Activated CD4-positive, alpha-beta memory T cell treated with anti-CD3 and anti-CD28 coated beads, Interleukin-2, amount 10 ng/mL, durations not matched to agents 7 days and 5 days (primary cell): ENCODE data around the gene GJB4. TPM values are rescaled to one million over a fixed set of nuclear protein-coding genes. Genes with fewer than 3 reads are reported as not detected.

Source experiments
- CTCF ChIA-PET: fragments of 350-600 bp; sonication (Branson Sonifier 250); formaldehyde crosslinking; loops from one replicate; lab custom pipeline; 2021; ENCODE audit warnings: antibody characterized with exemption, inconsistent platforms; lab: Charles Lee
- POLR2A ChIA-PET: fragments of 350-600 bp; sonication (Branson Sonifier 250); formaldehyde crosslinking; loops from one replicate; lab custom pipeline; 2021; ENCODE audit warnings: antibody characterized with exemption; lab: Charles Lee
- DNase-seq: peaks from one replicate; pipeline ENCODE4 v3.0.0-alpha.2; 2020
- H3K27ac Mint-ChIP-seq: one replicate; pipeline ENCODE4 v1.8.0; 2021; ENCODE audit warnings: mild to moderate bottlenecking, mixed read lengths
- H3K27me3 Mint-ChIP-seq: one replicate; pipeline ENCODE4 v1.8.0; 2021; ENCODE audit warnings: mixed read lengths
- H3K36me3 Mint-ChIP-seq: one replicate; pipeline ENCODE4 v1.8.0; 2021; ENCODE audit warnings: low read depth, mixed read lengths
- H3K4me1 Mint-ChIP-seq: one replicate; pipeline ENCODE4 v1.8.0; 2021; ENCODE audit warnings: mixed read lengths
- H3K4me3 Mint-ChIP-seq: one replicate; pipeline ENCODE4 v1.8.0; 2021; ENCODE audit warnings: mild to moderate bottlenecking, mixed read lengths
- H3K9me3 Mint-ChIP-seq: one replicate; pipeline ENCODE4 v1.8.0; 2021; ENCODE audit warnings: mixed read lengths
- total RNA-seq, 2 experiments: library from RNA; stranded (reverse); gene quantifications; one replicate each; pipeline ENCODE4 v1.2.3, GENCODE V29; 2021

Gene GJB4
- total RNA-seq, 2 experiments from 2014 or later: not detected

DNA sequence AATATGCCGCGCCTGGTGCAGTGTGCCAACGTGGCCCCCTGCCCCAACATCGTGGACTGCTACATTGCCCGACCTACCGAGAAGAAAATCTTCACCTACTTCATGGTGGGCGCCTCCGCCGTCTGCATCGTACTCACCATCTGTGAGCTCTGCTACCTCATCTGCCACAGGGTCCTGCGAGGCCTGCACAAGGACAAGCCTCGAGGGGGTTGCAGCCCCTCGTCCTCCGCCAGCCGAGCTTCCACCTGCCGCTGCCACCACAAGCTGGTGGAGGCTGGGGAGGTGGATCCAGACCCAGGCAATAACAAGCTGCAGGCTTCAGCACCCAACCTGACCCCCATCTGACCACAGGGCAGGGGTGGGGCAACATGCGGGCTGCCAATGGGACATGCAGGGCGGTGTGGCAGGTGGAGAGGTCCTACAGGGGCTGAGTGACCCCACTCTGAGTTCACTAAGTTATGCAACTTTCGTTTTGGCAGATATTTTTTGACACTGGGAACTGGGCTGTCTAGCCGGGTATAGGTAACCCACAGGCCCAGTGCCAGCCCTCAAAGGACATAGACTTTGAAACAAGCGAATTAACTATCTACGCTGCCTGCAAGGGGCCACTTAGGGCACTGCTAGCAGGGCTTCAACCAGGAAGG, 25.8 kb downstream of the GJB4 start:
- ChIA-PET CTCF (no interaction called here), POLR2A (no interaction called here)
- DNase-seq: no peak
- Mint-ChIP-seq H3K27me3 (peaks cover 55% of the 10 kb centered on the region), H3K27ac (no peak overlapping the region), H3K4me1 (peaks cover 3% of the 10 kb centered on the region), H3K9me3 (no peaks in the 10 kb centered on the region), H3K4me3 (no peak overlapping the region), H3K36me3 (no peaks in the 10 kb centered on the region)

DNA sequence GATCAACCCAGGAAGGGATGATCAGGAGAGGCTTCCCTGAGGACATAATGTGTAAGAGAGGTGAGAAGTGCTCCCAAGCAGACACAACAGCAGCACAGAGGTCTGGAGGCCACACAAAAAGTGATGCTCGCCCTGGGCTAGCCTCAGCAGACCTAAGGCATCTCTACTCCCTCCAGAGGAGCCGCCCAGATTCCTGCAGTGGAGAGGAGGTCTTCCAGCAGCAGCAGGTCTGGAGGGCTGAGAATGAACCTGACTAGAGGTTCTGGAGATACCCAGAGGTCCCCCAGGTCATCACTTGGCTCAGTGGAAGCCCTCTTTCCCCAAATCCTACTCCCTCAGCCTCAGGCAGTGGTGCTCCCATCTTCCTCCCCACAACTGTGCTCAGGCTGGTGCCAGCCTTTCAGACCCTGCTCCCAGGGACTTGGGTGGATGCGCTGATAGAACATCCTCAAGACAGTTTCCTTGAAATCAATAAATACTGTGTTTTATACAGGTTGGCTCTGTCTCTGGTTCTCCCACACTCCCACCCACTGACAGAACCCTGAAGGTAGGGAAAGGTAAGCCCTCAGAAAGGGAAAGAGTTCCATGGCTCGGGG, 26.4 kb downstream of the GJB4 start:
- Mint-ChIP-seq H3K4me1 (peaks cover 3% of the 10 kb centered on the region), H3K27ac (no peak overlapping the region), H3K36me3 (no peaks in the 10 kb centered on the region), H3K4me3 (no peak overlapping the region), H3K27me3 (peaks cover 55% of the 10 kb centered on the region), H3K9me3 (no peaks in the 10 kb centered on the region)
- no peak for DNase-seq
- ChIA-PET POLR2A (no interaction called here), CTCF (interaction anchor here (0.7 to 1.3 kb wide), 10 partner anchors 10 to 231 kb away, joined by 3 to 13 read pairs (median 4); partner anchors contain the start of gene SMIM12)

DNA sequence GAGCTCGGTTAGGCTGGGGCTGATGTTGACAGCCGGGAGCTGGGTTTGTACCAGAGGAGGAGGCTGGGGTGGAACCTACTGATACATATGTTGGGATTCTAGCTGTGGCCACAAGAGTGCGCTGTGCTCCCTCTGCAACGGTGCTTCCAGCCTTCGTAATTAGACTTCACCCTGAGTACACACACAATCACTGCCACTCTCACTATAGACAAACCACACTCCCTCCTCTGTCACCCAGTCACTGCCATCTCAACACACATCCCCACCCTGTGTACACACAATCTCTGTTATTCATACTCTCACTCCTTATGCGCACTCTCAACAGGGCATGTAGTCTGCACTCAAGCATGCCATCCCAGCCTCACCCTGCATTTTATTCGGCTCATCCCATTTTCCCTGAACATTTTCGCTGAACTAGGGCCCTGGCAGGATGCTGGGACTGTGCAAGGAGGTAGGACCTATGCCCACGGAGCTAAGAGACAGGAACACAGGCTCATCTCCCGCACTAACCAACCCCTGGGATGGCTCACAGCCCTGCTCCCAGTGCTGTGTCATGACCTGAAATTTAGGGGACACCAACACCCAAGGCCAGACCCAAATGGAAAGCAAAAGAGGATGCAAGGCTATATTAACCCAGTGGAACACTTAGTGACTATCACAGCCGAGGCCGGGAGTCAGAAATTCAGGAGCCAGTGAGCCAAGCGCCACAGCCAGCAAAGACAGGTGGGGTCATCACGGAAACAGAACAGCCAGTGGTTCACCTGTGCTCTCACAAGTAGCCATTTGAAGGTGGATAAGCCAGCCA, 27.2 kb downstream of the GJB4 start:
- peaks cover 59% of the 10 kb centered on the region for H3K27me3 Mint-ChIP-seq
- POLR2A ChIA-PET: no interaction called here
- no peaks in the 10 kb centered on the region for H3K36me3 Mint-ChIP-seq
- no peak overlapping the region for H3K4me3 Mint-ChIP-seq
- CTCF ChIA-PET: interaction anchor here (0.7 to 1.6 kb wide), 11 partner anchors 11 to 231 kb away, joined by 3 to 13 read pairs (median 4); partner anchors contain the start of gene SMIM12
- DNase-seq: peak; percentile 71
- H3K27ac Mint-ChIP-seq: no peak overlapping the region
- H3K4me1 Mint-ChIP-seq: peaks cover 3% of the 10 kb centered on the region
- no peaks in the 10 kb centered on the region for H3K9me3 Mint-ChIP-seq

- Mint-ChIP-seq H3K4me3 (no peak overlapping the region), H3K9me3 (no peaks in the 10 kb centered on the region), H3K27me3 (peaks cover 58% of the 10 kb centered on the region), H3K4me1 (peaks cover 3% of the 10 kb centered on the region), H3K27ac (no peak overlapping the region), H3K36me3 (no peaks in the 10 kb centered on the region)
- ChIA-PET CTCF (interaction anchor here (1.6 kb wide), 2 partner anchors 8 to 58 kb away, joined by 3 to 5 read pairs; no protein-coding TSS in a partner anchor), POLR2A (interaction anchor here (1.0 kb wide), 1 partner anchor 65 kb away, joined by 3 read pairs; no protein-coding TSS in a partner anchor)
- no peak for DNase-seq
Measured at GRCh38 chr1:34787461-34788420, 28.2 kb downstream of the GJB4 start.

GRCh38 chr1:34790985-34791384, 31.4 kb downstream of the GJB4 start:
- Mint-ChIP-seq H3K4me1 (no peaks in the 10 kb centered on the region), H3K9me3 (no peaks in the 10 kb centered on the region), H3K36me3 (no peaks in the 10 kb centered on the region), H3K27me3 (peaks cover 72% of the 10 kb centered on the region), H3K4me3 (no peak overlapping the region), H3K27ac (no peak overlapping the region)
- no peak for DNase-seq
- ChIA-PET POLR2A (no interaction called here), CTCF (interaction anchor here (0.6 kb wide), 1 partner anchor 855 kb away, joined by 3 read pairs; no protein-coding TSS in a partner anchor)

- peaks cover 72% of the 10 kb centered on the region for H3K27me3 Mint-ChIP-seq
- POLR2A ChIA-PET: no interaction called here
Measured at GRCh38 chr1:34792424-34792823, 32.9 kb downstream of the GJB4 start.

GRCh38 chr1:34792868-34793727, 33.6 kb downstream of the GJB4 start, which contains the start of gene GJA4:
Gene GJA4 (plus strand): TSS chr1:34792999. CDS start chr1:34794214, 1,215 bp downstream.
- DNase-seq: no peak
- POLR2A ChIA-PET: no interaction called here
- peaks cover 69% of the 10 kb centered on the region for H3K27me3 Mint-ChIP-seq
- CTCF ChIA-PET: no interaction called here
- no peaks in the 10 kb centered on the region for H3K36me3 Mint-ChIP-seq
- peaks cover 6% of the 10 kb centered on the region for H3K4me1 Mint-ChIP-seq
- no peak within 1 kb of the TSS for H3K27ac Mint-ChIP-seq
- no peaks in the 10 kb centered on the region for H3K9me3 Mint-ChIP-seq
- no peak within 1 kb of the TSS for H3K4me3 Mint-ChIP-seq

More at GRCh38 chr1:34792424-34792823, 32.9 kb downstream of the GJB4 start:
- Mint-ChIP-seq H3K4me1 (peaks cover 6% of the 10 kb centered on the region), H3K36me3 (no peaks in the 10 kb centered on the region), H3K9me3 (no peaks in the 10 kb centered on the region), H3K27ac (no peak overlapping the region), H3K4me3 (no peak overlapping the region)
- no peak for DNase-seq
- CTCF ChIA-PET: no interaction called here

DNA sequence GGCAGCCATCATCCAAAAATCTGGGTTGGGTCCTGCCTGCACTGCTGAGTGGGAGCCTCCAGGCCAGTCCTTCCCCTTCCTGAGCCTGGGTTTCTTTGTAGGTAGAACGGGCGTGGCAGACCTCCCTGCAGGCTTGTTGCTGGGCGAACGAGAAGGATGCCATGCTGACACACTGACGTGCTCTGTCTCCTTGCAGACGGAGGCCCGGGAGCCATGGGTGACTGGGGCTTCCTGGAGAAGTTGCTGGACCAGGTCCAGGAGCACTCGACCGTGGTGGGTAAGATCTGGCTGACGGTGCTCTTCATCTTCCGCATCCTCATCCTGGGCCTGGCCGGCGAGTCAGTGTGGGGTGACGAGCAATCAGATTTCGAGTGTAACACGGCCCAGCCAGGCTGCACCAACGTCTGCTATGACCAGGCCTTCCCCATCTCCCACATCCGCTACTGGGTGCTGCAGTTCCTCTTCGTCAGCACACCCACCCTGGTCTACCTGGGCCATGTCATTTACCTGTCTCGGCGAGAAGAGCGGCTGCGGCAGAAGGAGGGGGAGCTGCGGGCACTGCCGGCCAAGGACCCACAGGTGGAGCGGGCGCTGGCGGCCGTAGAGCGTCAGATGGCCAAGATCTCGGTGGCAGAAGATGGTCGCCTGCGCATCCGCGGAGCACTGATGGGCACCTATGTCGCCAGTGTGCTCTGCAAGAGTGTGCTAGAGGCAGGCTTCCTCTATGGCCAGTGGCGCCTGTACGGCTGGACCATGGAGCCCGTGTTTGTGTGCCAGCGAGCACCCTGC, 34.7 kb downstream of the GJB4 start:
- peaks cover 6% of the 10 kb centered on the region for H3K4me1 Mint-ChIP-seq
- ChIA-PET POLR2A (no interaction called here), CTCF (no interaction called here)
- H3K27ac Mint-ChIP-seq: no peak overlapping the region
- no peak for DNase-seq
- H3K36me3 Mint-ChIP-seq: no peaks in the 10 kb centered on the region
- H3K27me3 Mint-ChIP-seq: peaks cover 71% of the 10 kb centered on the region
- H3K4me3 Mint-ChIP-seq: no peak overlapping the region
- H3K9me3 Mint-ChIP-seq: no peaks in the 10 kb centered on the region

DNA sequence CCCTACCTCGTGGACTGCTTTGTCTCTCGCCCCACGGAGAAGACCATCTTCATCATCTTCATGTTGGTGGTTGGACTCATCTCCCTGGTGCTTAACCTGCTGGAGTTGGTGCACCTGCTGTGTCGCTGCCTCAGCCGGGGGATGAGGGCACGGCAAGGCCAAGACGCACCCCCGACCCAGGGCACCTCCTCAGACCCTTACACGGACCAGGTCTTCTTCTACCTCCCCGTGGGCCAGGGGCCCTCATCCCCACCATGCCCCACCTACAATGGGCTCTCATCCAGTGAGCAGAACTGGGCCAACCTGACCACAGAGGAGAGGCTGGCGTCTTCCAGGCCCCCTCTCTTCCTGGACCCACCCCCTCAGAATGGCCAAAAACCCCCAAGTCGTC, 35.2 kb downstream of the GJB4 start:
- POLR2A ChIA-PET: no interaction called here

DNA sequence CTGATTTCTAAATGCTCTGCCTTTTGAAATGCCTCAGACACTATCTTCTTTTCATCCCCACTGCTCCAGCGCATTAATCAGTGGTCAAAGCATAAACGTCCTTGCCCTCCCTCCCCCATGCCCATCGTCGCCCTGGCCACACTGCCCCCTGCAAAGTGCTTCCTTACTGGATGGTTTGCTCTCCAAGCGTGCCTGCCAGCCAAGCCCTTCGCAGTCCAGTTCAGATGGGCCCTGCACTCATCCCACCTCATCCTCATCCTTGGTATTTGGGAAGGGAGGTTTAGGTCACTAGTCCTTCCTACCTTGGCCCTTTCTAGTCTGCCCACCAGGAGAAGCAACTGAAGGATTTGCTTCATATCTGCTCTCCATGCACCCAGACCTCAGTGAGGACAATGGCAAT, 36.4 kb downstream of the GJB4 start:
- H3K4me1 Mint-ChIP-seq: peaks cover 8% of the 10 kb centered on the region
- no peak for DNase-seq
- H3K27ac Mint-ChIP-seq: no peak overlapping the region
- H3K36me3 Mint-ChIP-seq: no peaks in the 10 kb centered on the region
- no peak overlapping the region for H3K4me3 Mint-ChIP-seq
- ChIA-PET CTCF (no interaction called here), POLR2A (no interaction called here)
- no peaks in the 10 kb centered on the region for H3K9me3 Mint-ChIP-seq
- peaks cover 61% of the 10 kb centered on the region for H3K27me3 Mint-ChIP-seq

More for the DNA sequence above, 35.2 kb downstream of the GJB4 start:
- Mint-ChIP-seq H3K27me3 (peaks cover 67% of the 10 kb centered on the region), H3K36me3 (no peaks in the 10 kb centered on the region), H3K9me3 (no peaks in the 10 kb centered on the region), H3K4me1 (peaks cover 6% of the 10 kb centered on the region), H3K27ac (no peak overlapping the region), H3K4me3 (no peak overlapping the region)
- no peak for DNase-seq
- CTCF ChIA-PET: no interaction called here

DNA sequence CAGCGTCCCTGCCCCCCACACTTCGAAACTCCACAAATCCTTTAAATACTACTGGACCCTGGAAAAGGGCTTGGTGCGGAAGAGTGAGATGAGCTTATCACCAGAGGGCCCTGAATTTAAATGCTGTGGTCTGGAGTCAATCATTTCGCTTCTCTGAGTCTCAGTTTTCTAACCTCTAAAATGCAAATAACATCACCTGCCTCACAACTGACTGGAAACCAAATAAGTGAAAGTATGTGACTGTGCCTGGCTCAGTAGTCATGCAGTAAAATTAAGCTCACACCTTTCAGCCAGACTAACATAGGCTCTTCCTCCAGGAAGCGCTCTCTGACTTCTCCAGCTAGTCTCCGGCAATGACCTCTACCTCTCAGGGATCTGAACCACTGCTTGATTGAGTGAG, 37.5 kb downstream of the GJB4 start:
- DNase-seq: no peak
- no peak overlapping the region for H3K27ac Mint-ChIP-seq
- CTCF ChIA-PET: interaction anchor here (1.4 kb wide), 1 partner anchor 56 kb away, joined by 6 read pairs; no protein-coding TSS in a partner anchor
- H3K36me3 Mint-ChIP-seq: no peaks in the 10 kb centered on the region
- H3K27me3 Mint-ChIP-seq: peaks cover 55% of the 10 kb centered on the region
- POLR2A ChIA-PET: interaction anchor here (1.2 kb wide), 1 partner anchor 15 kb away, joined by 3 read pairs; no protein-coding TSS in a partner anchor
- H3K9me3 Mint-ChIP-seq: no peaks in the 10 kb centered on the region
- no peak overlapping the region for H3K4me3 Mint-ChIP-seq
- peaks cover 8% of the 10 kb centered on the region for H3K4me1 Mint-ChIP-seq
